Measurements from ENCODE around the gene LDLRAP1.

LDLRAP1 gene

GRCh38 chr1:25524568-25525360 is 18.6 kb upstream of the LDLRAP1 start:
- DNase-seq (ENCODE audit: low read depth in 2 of 2): no peak

DNA sequence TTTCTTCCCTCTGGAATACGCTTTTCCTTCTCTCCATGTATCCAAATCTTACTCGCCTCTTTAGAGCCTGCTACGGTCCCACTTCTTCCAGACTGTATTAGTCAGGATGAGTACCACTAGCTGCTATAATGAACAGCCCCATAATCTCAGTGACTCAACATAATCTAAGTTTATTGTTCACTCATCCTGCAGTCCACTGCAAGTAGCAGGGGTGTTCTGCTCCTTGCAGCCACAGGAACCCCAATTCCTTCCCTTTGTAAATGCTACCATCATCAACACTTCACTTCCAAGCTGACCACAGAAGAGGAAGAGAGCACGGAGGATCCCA is 18.1 kb upstream of the LDLRAP1 start:
- DNase-seq (ENCODE audit: low read depth in 2 of 2): no peak

- no peak for DNase-seq (ENCODE audit: low read depth in 2 of 2)
Measured at GRCh38 chr1:25526753-25527152, 16.7 kb upstream of the LDLRAP1 start.

DNA sequence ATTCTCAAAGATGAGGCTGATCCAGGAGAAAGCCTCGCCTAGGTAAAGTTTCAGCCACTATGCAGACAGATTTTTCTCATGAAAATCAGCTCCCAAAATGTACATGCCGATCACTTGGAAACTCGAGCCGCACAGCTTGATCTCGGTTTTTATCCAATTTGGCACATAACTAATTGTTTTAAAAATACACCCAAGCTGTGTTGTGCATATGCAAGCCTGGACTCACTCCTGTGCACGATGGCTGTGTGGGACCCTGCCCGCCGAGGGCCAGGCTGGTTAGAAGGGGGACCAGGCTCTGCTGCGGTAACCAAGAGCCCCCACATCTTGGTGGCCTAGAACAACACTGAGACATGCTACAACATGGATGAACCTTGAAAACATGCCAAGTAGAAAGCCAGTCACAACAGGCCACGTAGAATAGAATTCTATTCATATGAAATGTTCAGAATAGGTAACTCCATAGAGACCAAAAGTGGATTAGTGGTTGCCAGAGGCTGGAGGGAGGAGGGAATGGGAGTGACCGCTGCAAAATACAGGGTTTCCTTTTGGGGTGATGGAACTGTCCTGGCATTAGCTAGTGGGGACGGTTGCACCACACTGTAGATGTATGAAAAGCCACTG is 16.1 kb upstream of the LDLRAP1 start:
- no peak for DNase-seq (ENCODE audit: low read depth in 2 of 2)

DNA sequence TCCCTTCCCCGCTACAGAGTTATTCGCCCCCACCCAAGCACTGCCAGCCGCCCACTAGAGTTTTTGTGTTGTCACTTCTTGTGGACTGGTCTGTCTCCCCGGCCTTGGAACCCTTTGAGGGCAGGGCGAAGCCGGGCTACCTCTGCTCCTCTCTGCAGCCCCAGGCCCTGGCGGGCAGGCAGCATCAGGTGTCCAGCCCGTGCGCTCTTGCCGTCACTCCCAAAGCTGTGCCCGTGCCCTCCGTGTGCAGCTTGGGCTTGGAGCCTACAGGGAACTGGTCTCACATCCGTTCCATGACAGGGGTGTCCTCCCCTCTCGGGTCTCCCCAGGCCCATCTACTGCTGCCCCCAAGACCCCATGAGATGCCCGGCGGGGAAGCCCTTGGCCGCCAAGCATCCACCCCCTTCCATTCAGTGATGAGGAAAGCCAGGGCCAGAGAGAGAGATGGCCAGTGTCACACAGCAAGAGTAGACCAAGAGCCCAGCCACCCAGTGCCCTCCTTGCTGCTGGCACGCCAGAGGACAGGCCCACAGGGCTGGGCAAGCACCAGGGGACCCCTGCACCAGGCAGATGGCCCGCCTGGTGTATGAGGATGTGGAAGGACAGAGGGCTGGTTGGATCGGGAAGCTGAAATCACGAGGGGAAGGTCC is 15.3 kb upstream of the LDLRAP1 start:
- DNase-seq (ENCODE audit: low read depth in 2 of 2): no peak

- no peak for DNase-seq (ENCODE audit: low read depth in 2 of 2)
Measured at GRCh38 chr1:25528881-25529517, 14.4 kb upstream of the LDLRAP1 start.

DNA sequence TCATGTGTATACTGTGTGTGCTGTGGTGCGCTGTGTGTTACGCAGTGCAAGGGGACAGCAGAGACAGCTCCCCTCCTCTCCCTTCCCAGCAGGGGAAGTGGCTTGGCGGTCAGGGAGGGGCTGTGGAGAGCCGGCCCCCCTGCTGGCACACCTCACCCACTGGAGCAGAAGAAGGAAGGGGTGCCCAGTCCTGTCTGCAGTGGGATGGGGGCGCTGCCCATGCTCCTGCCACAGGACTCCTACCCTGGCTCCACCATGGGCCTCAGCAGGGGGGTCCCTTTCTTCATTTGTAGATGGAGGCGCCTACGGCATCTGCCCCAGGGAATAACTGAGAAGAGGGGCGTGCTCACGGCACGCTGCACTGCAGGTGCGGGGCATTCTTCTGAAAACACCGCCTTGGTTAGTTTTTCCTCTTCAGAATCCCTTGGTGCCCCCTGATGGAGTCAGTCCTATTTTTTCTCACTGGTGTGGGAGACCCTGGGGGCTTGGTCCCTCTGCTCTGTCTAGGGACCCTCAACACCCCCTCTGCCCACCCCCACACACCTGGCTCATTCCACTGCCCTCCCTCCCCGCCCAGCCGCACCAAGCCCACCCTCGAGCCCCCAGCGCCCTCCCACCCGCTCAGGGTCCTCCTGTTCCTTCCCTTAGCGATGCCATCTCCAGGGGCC is 13.8 kb upstream of the LDLRAP1 start:
- DNase-seq (ENCODE audit: low read depth in 2 of 2): no peak

- no peak for DNase-seq (ENCODE audit: low read depth in 2 of 2)
Measured at GRCh38 chr1:25530186-25531081, 13.0 kb upstream of the LDLRAP1 start.

DNA sequence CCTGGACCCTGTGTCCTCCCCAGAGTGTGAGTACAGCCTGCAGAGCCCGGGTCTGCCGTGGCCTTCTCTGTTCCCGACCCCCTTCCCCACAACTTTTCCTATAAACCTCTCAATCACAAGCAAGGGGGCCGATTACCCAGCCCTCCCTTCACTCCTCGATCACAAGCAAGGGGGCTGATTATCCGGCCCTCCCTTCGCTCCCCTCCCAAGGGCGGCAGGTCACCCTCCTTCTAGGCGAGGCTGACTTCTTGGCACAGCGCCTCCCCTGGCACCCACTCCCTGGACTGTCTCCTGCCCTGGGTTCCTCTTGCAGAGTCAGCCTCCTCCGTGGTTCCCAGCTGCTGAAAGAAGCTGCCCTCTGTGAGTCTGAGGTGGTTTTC is 12.3 kb upstream of the LDLRAP1 start:
- no peak for DNase-seq (ENCODE audit: low read depth in 2 of 2)

- no peak for DNase-seq (ENCODE audit: low read depth in 2 of 2)
Measured at GRCh38 chr1:25532970-25533369, 10.4 kb upstream of the LDLRAP1 start.

DNA sequence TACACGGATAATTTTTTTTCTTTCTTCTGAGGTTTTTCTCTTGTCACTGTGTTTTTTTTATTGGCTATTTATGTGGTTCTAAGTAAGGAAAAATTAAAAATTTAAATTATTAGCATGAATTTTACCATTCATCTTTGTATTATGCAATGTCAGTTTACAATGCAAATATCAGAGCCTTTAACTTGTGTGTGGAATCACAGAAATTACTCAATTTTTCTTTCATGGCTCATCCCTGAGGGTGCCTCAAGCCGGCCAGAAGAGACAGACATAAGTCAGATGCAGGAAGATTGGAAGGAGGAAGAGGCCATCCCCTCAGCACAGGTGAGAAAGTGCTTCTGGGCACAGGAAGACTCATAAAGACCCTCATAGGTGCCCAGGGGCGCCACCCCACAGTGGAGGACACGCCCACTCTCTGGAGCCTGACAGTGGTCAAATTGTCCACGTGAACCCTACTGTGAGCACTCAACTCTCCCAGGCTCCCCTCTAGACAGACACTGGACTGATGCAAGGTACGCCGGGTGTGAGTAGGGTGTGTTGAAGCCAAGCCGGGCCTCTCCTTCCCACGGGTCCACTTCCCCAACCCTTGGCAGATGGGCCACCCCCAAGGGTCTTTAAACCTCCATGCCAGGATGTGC is 9.5 kb upstream of the LDLRAP1 start:
- no peak for DNase-seq (ENCODE audit: low read depth in 2 of 2)

DNA sequence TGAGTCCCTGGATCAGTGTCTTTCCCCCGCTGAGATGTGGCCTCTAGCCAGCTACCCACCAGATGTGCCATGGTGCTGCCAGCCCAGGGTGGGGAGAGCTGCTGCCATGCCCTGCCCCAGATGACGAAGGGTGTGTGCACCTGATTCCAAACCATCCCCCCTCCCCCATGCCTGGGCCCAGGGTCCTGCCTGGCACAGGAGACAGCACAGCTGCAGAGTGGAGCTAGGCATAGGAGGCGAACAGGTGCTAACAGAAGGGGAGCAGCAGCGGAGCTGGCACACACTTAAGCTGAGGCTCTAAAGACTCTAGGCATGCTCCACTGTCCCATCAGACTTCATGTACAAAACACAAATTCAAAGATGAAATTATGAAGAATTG is 9.0 kb upstream of the LDLRAP1 start:
- DNase-seq (ENCODE audit: low read depth in 2 of 2): no peak

DNA sequence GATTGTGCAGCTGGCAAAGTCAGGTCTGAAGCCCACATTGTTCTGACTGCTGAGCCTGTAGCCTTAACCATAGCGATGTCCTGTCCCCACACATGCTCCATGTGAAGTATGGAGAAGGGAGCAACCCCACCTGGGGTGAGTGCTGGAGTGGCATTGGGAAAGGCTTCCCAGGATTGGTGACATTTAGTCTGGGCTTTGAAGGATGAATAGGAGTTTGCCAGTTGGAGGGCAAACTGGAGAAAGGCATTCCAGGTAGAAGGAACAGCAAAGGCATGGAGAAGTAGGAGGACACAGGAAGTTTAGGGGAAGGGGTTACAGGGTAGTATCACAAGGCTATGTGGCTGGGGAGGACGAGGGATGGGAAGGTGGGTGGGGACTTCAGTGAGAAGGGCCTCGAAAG is 7.3 kb upstream of the LDLRAP1 start:
- no peak for DNase-seq (ENCODE audit: low read depth in 2 of 2)

GRCh38 chr1:25537153-25537831 is 6.1 kb upstream of the LDLRAP1 start:
- no peak for DNase-seq (ENCODE audit: low read depth in 2 of 2)

DNA sequence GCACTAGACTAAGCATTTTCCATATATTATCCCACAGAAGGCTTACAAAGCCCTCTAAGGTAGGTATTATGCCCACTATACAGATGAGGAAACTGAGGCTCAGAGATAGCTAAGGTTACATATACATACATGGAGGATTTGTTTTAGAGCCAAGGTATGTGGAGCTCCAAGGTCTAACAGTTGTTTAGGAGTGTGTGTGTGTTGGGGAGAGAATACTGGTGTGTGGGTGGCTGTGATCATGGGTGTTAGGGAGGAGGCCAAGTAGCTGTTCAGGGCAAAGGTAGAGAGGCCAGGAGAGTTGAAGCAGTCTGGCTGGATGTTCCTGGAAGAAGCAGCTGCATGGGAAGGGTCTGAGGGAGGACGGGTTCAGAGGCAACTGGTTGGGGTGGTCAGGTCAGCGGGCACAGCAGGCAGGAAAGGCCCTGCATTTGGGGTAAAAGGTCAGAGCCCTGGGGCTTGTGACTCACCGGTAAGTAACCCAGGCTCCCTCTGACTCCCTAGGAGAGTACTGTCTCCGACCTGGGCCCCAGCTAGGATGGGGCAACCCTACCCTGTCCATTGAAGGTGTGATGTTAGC is 5.1 kb upstream of the LDLRAP1 start:
- no peak for DNase-seq (ENCODE audit: low read depth in 2 of 2)

DNA sequence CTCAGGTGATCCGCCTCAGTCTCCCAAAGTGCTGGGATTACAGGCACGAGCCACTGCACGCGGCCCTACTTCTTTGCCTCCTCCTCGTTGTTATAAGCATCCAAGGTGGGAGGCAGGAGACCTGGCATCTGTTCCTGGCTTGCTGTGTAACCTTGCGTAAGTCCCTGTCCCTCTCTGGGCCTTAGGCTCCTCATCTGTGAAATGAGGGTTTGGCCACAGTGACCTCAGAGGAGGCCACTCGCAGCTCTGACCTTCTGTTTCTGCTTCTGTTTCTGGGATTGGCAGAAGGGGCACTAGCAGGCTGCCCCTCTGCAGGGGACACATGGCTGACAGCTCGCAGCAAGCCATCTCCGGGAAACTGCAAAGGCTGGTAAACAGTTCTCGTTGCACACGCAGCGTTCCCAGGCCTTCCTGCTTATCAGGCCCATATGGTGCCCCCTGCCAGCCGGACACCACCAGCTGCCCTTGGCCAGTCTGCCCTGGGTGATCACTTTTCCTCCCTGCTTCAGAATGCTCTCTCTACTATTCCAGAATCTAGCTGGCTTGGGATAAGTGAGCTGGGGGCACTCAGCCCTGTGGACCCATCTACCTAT is 2.6 kb upstream of the LDLRAP1 start:
- DNase-seq (ENCODE audit: low read depth in 2 of 2): no peak

GRCh38 chr1:25541425-25541824 is 2.0 kb upstream of the LDLRAP1 start:
- DNase-seq (ENCODE audit: low read depth in 2 of 2): no peak

DNA sequence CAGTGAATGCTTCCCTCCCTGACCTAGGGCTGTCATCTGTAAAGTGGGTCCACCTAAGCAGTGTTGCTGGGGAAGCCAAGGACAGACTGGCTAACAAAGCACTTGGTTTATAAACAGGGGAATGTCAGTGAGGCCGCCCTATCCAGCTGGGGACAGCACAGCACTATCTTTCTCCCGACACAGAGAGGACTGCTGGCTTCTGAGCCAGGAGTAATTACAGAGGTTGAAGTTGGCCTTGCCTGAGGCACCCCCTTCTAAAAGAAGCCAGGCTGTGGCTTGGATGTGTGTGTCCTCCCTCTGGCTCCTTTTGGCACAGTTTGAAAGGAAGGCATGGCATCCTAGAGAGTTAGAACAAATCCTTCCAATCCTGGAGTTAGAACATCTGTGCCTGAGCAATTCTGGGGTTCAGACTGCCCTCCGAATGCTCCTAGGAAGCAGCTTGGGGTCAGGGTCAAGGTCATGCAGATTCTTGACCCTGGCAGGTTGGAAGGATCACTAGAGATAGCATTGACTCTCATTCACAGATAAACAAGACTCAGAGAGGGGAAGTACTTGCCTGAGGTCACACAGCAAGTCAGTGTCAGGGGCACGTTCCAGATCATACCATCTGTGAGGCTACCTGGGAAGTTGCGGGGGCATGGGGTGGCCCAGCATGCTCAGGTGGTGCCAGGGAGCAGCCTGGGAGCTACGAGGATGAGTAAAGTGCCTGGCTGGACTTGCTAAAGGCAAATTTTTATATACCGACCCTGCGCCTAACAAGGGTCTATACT is 1.3 kb upstream of the LDLRAP1 start:
- no peak for DNase-seq (ENCODE audit: low read depth in 2 of 2)

DNA sequence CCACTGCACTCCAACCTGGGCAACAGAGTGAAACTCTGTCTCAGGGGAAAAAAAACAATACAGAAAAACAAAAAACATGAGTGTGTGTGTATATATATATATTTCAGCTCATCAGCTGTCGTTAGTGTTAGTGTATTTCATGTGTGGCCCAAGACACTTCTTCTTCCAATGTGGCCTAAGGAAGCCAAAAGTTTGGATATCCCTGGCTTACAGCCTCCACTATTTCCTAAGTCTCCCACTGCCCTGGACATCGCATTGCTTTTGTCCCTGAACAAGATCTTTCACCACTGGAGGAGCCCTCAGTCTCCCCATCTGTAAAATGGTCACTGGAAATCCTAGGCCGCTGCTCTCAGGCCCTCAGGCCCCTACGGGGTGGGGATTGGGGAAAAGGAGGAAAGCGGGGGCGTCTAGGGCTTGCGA is 391 bp upstream of the LDLRAP1 start:
- no peak for DNase-seq (ENCODE audit: low read depth in 2 of 2)

All from stimulated activated CD8-positive, alpha-beta memory T cell treated with anti-CD3 and anti-CD28 coated beads, Interleukin-15, amount 100 ng/mL, for 4 hours (primary cell).